ENCODE measurements around the gene DSC1.
"Not testable (repeated sequence)": the region's sequence is repeated elsewhere in the genome, so short reads cannot be mapped to it uniquely, and the experiment has no call there.

The DSC1 gene

GRCh38 chr18:31171144-31171839 is 8.6 kb upstream of the DSC1 start:
- DNase-seq (ENCODE audit: low spot score): no peak

- no peak for DNase-seq (ENCODE audit: low spot score)
These were observed 7.7 kb upstream of the DSC1 start for GRCh38 chr18:31170335-31170734.

DNA sequence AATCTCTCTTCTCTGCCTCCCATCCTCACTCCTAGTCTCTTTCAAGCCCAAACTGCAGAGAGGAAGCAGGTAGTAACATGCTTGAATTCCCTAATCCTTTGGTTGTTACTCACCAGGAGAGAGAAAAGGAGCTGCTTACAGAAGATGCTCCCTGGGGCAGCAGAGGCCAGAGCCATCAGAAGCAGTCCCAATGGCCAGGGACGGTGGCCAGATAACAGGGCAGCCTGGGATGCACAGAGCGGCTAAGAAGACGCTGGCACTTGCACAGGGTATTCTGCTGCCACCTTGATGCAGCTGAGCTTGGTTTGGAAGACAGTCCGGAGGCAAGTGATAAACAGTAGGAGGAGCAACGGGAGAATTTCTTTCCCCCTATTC is 250 bp downstream of the DSC1 start:
- DNase-seq (ENCODE audit: low spot score): no peak

DNA sequence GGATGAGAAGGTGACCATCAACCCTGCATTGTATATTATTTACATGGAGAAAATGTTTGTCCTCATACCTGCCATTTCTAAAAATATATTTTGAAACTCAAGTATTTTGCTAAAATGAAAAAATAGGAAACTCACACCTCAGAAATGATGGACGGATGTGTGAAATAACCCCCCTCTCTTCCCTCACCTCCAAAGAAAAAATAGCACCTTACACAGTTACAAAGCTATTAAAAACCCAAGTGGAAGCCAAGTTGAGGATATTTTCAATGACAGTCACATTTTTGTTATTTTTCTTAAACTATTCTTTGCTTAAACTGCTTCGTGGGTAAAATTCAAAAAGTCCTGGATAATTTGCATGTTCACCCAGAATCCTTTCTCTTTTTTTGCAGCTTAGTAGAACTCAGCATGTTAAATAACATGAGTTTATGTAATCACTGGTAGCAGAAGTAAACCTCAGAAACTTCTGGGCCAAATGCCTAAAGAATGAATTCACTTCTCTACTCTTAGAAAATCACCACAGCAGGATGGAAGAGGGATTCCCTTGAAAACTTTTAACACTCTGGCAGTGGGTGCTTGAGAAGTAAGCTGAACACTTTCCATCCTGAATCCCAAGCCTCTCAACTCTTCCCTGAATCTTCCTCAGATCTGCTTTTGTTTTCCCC is 768 bp downstream of the DSC1 start:
- no peak for DNase-seq (ENCODE audit: low spot score)

GRCh38 chr18:31156821-31157763 is 5.6 kb downstream of the DSC1 start:
- no peak for DNase-seq (ENCODE audit: low spot score)

DNA sequence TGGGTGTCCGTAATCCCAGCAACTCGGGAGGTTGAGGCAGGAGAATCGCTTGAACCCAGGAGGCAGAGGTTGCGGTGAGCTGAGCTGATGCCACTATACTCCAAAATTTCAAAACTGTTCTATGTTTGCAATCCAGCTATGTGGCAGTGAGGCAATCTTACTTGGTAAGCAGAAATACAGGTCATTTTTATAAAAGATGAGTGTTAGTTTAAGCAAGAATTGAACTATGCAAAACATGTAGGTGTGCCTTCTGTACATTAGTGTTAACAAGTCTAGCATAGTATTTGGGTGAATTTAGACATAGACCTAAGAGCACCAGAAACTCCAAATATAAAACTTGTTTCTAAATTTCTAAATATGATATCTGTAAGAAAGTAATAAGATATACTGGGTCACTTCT is 7.2 kb downstream of the DSC1 start:
- DNase-seq (ENCODE audit: low spot score): no peak

DNA sequence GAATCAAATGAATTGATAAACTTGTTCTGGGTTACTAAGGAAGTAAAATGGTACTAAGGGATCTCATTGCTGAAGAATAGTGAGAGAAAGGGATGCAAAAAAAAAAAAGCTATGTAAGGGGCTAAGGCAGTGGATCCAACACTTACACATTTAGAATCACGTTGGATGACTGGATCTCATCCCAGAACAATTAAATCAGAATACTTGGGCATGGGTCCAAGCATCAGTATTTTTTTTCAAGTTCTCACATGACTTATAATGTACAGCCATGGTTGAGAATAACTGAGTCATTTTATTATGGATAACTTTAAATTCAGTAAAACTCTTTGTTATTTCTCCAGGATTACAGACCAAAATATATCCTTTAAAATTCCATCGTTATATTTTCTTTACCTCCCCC is 8.5 kb downstream of the DSC1 start:
- no peak for DNase-seq (ENCODE audit: low spot score)

- DNase-seq (ENCODE audit: low spot score): no peak
These were observed 13.3 kb downstream of the DSC1 start for GRCh38 chr18:31149351-31149750.

DNA sequence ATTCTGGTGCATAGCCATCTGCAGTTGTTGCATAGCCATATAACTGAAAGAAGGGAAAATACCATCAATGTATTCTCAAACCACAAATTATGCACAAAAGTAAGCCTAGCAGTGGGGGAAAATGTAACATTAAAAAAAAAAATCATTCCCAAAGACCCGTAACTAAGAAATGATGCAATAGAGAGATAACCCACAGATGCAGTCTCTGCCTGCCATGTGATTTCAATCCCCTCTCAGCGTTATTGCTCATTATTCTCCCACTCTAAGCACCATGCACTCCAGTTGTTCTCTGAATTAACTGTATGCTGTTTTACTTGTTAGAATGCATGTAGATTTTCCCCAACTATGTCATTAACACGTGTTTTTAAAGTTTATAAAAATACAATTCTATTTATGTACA is 14.1 kb downstream of the DSC1 start:
- no peak for DNase-seq (ENCODE audit: low spot score)

- DNase-seq (ENCODE audit: low spot score): no peak
These were observed 15.8 kb downstream of the DSC1 start for GRCh38 chr18:31146809-31147208.

DNA sequence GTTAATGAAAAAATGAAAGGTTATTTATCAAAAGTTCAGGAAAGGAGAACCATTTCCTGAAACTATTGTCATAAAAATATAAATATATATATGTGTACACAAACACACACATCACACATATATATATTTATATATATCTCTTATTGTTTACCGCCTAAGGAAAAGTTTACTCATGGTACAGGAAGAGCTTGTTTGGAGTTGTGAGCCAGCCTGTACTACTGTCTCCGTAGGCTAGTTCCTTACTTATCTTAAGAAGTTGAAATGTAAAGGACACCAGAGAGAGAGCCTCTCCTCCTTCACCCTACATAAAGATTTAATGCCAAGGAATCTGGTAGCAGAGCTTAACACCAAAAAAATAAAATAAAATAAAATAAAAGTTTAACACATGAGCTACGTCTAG is 19.6 kb downstream of the DSC1 start:
- DNase-seq (ENCODE audit: low spot score): no peak

GRCh38 chr18:31138709-31139108 is 23.9 kb downstream of the DSC1 start:
- no peak for DNase-seq (ENCODE audit: low spot score)

DNA sequence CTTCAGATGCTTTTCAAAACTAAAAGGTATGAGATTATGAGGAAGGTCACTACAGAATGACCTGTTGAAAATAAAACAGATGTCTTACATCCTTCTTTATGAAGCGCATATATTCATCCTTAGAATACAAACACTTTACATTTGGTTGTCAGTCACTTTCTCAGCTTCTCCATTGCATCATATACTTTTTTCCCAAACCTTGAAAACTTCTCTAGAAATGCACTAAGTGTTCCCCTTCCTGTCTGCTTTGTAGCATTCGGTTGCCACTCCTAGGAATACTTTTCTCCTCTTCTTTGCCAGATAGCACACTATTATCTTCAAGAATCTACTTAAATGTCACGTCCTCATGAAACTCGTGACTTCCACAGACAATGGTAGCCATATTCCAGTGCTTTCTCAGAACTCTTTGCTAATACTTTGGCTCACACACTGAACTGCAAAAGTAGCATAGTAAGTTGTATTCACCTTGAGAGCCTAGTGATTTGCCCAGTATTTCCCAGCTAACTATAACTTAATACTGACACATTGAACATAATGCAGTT is 27.6 kb downstream of the DSC1 start:
- DNase-seq (ENCODE audit: low spot score): no peak

GRCh38 chr18:31129398-31130115 is 33.1 kb downstream of the DSC1 start:
- DNase-seq (ENCODE audit: low spot score): no peak

DNA sequence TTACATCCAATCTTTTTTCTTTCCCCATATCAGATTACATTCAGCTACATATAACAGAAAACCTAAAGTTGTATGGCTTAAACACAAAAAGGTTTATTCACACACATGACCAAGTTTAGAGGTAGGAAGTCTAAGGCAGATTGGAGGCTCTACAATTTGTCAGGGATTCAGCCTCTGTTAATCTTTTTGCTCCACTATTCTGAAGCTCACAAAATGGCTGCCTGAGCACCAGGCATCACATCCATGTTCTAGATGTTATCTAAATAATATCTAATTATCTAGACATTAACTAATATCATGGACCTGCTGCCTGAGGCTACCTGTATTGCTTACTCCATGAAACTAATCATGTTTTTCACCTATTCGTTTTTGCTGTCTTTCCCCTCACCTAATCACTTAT is 36.8 kb downstream of the DSC1 start:
- no peak for DNase-seq (ENCODE audit: low spot score)

DNA sequence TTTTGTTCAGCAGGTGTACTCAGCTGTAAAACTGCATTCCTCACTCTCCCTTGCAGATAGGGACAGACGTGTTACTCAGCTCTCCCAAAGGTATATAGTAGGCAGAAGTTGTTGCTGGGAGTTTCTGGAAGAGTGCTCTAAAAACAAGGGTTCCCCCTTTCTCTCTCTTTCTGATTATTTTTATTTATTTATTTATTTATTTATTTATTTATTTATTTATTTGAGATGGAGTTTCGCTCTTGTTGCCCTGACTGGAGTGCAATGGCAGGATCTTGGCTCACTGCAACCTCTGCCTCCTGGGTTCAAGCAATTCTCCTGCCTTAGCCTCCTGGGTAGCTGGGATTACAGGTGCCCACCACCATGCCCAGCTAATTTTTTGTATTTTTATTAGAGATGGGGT is 39.5 kb downstream of the DSC1 start:
- DNase-seq (ENCODE audit: low spot score): not testable (repeated sequence)

DNA sequence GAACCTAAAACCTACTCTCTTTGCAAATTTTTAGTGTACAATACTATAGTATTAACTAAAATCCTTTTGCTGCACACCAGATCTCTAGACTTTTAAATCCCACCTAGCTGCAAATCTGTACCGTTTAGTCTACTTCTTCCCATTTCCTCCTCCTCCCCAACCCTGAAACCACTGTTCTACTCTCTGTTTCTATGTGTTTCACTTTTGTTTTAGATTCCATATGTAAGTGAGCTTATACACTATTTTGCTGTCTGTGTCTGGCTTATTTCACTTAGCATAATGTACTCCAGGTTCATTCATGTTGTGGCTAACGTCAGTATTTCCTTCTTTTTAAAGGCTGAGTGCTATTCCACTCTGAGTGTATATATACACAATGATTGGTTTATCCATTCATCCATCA is 42.1 kb downstream of the DSC1 start:
- no peak for DNase-seq (ENCODE audit: low spot score)

DNA sequence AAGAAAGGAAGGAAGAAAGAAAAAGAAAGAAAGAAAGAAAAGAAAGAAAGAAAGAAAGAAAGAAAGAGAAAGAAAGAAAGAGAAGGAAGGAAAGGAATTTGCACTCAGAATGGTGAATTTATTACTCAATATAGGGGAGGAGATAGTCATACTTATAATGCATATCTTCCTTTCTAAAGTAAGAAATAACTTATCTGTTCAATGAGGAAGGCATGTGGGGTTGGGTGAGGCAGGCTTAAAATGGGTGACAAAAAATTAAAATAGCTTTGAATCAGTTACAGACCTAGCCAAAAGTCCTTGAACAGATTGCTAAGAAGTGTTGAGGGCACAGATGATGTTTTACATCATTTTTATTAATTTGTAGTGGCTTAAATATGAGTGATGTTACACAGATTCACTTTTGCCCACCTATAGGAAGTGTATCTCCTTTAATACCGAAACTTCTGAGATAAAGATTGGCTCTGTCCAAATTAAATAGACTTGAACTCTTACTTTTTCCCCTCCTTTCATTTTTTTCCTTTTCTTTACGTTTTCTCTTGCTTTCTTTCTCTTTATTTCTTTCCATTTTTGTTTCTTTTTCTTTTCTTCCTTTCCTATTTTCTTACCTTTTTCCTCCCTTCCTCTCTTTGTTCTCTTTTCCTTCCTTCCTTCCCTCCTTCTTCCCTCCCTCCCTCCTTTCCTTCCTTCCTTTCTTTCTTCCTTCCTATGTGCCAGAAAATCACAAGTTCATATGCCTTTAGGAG is 45.6 kb downstream of the DSC1 start:
- no peak for DNase-seq (ENCODE audit: low spot score)

GRCh38 chr18:31112804-31113203 is 49.9 kb downstream of the DSC1 start:
- DNase-seq (ENCODE audit: low spot score): no peak

GRCh38 chr18:31105733-31106132 is 56.9 kb downstream of the DSC1 start:
- no peak for DNase-seq (ENCODE audit: low spot score)

- DNase-seq (ENCODE audit: low spot score): no peak
These were observed 58.2 kb downstream of the DSC1 start for GRCh38 chr18:31104444-31104843.
